Vagina (tissue), 2 donors: ENCODE measurements around the gene GDF15.

Source experiments
- POLR2A ChIP-seq, 2 donors: fragments of 450-650 bp; IDR thresholded peaks; one replicate each; pipeline ENCODE4 v1.6.1; 2017; ENCODE audit warnings: antibody characterized with exemption in 2 of 2, mild to moderate bottlenecking in 2 of 2, moderate library complexity in 2 of 2
- TF ChIP-seq, protein P1 (sequence below), 3 experiments: fragments of 450-650 bp in 2 of 3; fragments of 200-600 bp in 1 of 3; sonication (generic) in 1 of 3; IDR thresholded peaks; one replicate each; pipeline ENCODE4 v1.5.1; 2017 to 2019; ENCODE audit warnings: antibody characterized with exemption in 3 of 3, mild to moderate bottlenecking in 2 of 3, moderate library complexity in 2 of 3

- TF ChIP-seq, protein P1, sequence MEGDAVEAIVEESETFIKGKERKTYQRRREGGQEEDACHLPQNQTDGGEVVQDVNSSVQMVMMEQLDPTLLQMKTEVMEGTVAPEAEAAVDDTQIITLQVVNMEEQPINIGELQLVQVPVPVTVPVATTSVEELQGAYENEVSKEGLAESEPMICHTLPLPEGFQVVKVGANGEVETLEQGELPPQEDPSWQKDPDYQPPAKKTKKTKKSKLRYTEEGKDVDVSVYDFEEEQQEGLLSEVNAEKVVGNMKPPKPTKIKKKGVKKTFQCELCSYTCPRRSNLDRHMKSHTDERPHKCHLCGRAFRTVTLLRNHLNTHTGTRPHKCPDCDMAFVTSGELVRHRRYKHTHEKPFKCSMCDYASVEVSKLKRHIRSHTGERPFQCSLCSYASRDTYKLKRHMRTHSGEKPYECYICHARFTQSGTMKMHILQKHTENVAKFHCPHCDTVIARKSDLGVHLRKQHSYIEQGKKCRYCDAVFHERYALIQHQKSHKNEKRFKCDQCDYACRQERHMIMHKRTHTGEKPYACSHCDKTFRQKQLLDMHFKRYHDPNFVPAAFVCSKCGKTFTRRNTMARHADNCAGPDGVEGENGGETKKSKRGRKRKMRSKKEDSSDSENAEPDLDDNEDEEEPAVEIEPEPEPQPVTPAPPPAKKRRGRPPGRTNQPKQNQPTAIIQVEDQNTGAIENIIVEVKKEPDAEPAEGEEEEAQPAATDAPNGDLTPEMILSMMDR (IDR thresholded peaks at IDR 0.05): no peak
- TF ChIP-seq POLR2A (IDR thresholded peaks at IDR 0.05): no peak
Observed at GRCh38 chr19:18345296-18345695, 40.7 kb upstream of the GDF15 start.
